DMS114 treated with DMSO at 0.1 percent for 48 hours (cell line): Measurements from ENCODE around the gene INTS11.

Experiments
- DNase-seq: peaks from one replicate; lab custom pipeline; 2025; ENCODE audit not compliant: unreplicated experiment; lab: John Stamatoyannopoulos, UW

INTS11 gene

DNA sequence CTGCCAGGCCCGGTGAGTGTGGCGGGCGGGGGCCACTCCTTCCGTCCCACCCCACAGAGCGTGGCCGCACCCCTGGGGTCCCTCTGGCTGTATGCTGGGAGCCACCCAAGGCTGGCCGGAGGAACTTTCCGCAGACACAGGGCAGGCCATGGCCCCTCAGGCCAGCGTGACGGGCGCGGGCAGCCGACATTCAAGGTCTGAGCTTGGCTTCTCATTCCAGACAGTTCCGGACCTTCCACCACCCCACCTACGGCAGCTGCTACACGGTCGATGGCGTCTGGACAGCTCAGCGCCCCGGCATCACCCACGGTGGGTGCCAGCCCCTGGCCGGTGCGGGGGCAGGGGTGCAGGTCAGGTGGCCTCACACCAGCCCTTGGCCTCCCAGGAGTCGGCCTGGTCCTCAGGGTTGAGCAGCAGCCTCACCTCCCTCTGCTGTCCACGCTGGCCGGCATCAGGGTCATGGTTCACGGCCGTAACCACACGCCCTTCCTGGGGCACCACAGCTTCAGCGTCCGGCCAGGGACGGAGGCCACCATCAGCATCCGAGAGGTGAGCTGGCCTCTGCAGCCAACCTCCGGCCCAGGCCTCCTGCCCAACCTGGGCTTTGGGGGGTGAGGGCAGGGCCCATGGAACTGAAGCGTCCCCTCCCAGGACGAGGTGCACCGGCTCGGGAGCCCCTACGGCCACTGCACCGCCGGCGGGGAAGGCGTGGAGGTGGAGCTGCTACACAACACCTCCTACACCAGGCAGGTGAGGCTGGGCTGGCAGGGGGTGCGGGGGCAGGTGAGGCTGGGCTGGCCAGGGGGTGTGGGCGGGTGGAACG, 37.0 kb downstream of the INTS11 start:
- no peak for DNase-seq

DNA sequence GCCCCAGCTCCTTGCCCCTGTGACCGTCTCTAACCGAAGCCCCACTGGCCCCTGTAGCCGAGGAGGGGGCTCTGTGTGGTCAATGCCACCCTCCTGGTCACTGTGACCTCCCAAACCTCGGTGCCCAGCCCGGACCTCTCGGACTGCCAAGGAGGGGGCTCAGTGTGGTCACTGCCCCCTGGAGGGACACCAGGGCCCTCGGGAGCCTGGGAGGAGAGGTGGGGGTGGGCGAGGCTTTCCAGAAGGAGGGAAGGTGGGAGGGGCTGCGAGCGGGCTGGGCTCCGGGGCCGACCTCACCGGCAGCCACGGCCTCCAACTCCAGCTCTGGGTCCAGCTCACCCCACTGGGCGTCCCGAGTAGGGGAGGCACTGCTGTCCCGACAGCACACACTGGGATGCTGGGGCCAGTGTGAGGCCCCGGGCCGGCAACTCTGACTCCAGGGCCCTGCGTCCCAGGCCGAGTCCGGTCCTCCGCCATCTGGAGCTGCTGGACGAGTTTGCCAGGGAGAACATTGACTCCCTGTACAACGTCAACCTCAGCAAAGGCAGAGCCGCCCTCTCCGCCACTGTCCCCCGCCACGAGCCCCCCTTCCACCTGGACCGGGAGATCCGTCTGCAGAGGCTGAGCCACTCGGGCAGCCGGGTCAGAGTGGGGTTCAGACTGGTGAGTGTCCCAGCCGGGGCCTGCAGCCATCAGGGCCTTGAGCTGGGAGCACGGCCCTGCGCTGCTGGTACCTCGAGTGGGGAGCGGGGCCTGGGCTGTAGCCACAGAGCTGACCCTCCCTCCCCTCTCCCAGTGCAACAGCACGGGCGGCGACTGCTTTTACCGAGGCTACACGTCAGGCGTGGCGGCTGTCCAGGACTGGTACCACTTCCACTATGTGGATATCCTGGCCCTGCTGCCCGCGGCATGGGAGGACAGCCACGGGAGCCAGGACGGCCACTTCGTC, 37.9 kb downstream of the INTS11 start:
- DNase-seq: no peak

DNA sequence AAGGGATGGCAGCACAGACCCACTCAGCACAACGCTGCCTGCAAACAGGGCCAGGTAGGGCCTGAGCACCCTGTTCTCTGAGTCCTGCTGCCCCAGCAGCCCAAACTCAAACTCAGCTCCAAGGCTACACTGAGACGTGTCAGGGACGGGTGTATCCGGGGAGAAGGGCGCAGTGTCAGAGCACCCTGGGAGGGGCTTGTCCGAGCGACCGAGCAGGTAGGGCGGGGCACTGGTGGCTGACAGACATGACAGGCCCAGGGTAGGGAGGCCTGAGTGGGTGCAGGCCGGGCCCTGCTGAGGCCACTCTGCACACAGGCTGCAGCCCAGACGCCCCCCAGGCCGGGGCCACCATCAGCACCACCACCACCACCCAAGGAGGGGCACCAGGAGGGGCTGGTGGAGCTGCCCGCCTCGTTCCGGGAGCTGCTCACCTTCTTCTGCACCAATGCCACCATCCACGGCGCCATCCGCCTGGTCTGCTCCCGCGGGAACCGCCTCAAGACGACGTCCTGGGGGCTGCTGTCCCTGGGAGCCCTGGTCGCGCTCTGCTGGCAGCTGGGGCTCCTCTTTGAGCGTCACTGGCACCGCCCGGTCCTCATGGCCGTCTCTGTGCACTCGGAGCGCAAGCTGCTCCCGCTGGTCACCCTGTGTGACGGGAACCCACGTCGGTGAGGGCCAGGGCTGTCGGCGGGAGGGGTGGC, 38.7 kb downstream of the INTS11 start:
- no peak for DNase-seq

DNA sequence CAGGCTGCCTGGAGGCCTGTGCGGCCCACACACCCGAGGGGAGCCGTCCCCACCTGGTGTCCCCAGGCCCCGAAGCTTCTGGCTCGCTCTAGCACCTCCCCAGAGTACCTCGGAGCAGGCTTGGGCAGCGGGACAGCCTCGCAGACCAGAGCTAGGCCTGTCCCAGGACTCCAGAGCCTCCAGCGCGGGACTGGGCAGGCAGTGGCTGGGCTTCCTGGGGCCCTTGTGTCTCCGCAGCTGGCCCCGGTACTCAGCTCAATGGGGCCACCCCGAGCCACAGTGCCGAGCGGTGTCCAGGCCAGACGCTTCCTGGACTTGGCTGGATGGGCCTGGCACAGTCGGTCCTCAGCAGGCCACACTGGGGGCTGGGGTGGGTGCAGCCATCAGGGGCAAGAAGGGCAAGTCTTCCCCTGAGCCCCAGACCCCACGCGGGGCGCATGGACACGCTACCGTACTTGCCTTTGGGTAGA, 39.3 kb downstream of the INTS11 start:
- no peak for DNase-seq

DNA sequence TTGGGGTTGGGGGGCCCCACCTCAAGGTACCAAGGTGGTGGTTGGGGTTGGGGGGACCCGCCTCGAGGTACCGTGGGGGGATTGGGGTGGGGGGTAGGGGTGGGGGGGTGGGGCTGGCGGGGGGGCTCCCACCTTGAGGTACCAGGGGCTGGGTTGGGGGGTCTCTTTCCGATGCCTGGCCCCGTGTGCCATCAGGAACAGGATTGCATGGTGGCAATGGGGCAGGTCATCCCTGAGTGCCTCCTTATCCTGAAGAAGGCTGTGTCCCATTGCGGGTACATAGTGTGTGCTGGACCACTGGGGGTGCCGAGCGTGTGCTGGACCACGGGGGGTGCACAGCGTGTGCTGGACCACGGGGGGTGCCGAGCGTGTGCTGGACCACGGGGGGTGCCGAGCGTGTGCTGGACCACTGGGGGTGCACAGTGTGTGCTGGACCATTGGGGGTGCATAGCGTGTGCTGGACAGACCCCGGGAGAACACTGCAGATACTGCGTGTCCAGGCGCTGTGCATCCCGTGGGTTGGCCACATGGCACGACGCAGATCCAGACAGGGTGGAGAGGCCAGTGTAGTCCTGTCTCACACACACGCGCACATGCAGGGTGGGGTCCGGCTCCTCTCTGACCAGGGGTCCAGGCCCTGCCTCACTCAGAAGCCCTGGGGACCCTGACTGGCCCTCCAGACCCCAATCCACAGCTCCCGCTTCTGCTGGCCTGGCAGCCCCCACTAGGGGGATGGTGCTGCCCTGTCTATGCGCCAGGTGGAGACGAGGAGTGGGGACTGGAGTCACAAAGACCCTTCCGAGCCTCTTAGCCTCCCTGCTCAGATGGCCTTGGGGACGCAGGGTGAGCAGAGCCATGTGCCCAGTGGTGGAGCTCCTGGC, 40.0 kb downstream of the INTS11 start:
- no peak for DNase-seq

DNA sequence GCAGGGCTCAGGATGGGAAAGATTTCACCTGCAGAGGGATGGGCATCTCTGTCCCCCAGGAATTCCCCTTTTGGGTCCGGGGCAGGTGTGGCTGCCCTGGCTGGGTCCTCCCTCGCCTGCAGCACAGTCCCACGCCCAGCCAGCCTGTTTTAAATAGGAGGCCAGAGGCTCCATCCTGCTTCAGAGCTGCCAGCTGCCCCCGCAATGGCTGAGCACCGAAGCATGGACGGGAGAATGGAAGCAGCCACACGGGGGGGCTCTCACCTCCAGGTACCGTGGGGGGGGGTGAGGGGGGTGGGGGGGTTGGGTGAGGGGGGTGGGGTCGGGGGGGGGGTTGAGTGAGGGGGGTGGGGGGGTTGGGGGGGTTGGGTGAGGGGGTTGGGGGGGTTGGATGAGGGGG, 40.6 kb downstream of the INTS11 start:
- DNase-seq: no peak

DNA sequence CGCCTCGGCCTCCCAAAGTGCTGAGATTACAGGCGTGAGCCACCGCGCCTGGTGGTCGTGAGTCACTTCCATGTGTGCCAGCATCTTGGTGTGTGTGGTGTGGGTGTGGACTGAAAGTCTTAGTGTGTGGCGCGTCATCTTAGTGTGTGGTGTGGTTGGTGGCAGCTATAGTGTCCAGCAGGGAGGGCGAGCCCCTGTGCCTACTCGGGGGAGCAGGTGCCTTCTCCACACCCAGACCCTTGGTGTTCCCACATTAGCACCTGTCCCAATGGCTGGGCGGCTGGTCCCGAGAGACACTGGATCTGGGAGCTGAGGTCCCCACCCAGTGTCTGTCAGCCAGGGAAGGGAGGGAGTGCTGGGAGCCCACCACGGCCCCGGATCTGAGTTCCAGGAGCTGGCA, 41.5 kb downstream of the INTS11 start:
- DNase-seq: no peak

DNA sequence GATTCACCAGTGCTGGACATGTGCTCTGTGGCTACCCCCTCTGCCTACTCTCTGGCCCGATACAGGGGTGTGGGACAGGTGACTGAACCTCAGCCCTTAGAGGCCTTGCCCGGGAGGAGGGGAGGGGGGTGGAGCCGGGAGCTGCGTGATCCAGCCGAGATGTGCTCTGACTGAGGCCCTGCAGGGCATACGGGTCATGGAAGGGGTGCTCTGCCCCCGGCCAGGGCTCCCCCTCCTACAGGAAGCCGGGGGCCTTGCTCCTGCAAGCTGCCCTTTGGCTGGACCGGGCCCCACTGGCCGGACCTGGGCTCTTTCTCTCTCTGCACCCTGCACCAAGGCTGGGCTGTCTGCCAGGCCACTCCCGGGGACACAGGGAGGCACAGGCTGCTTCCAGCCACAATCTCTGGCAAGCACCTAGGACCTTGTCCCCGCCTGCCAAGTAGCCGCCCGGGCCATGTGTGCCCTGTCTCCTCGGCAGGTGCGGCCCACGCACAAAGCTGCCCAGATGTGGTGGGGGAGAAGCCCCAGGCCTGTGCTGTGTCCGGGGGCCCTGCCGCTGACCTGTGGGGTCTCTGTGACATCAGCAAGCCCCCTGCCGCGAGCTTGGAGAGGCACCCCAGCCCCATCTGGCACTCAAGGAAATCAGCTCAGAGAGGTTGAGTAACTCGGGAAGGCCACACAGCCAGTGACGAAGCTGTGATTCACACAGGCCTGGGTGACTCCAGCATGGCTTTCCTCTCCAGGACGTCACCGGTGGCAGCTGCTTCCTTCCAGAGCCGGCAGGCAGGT, 42.7 kb downstream of the INTS11 start:
- no peak for DNase-seq

DNA sequence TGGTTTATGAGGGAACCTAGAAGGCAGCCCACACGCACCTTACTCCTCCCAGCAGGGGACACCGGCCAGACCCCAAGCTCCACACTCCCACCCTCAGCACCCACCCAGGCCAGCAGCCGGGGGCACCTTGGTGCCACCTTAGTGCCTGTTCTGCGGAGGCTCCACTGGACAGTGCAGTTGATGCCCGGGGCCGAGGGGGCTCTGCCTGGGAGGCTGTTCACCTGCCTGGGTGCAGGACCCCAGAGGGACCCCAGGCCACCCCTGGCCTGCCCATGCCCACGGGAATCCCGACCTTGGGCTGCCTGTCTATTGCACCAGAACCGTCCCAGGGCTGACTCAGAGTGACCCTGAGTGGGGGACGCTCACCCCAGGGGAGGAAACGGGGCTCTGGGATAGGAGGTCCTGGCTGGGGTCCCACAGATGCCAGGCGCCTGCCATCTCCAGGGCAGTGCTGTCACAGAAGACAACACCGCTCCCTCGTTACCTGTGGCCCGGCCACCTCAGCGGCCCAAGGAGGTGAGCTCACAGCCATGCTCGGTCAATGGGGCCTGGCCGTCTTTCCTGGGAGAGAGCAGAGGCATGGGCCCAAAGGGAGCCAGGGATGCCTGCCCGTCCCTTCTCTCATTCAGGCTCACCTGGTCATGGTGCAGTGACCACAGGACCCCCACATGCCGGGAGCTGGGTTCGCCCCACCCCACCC, 43.5 kb downstream of the INTS11 start:
- no peak for DNase-seq

DNA sequence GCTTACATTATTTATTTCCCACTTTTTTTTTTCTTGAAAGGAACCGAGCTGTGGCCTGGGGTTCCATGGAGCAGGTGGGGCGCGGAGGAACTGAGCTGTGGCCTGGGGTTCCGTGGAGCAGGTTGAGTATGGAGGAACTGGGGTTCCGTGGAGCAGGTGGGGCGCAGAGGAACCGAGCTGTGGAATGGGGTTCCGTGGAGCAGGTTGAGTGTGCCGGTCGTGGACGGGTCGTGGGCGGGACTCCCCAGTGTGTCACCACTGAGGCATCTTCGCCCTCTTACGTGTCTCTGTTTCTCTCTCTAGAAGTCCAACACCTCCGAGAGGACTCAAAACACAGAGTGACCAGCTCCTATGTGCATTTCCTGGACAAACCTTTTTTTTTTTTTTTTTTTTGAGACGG, 45.4 kb downstream of the INTS11 start:
- DNase-seq: no peak

DNA sequence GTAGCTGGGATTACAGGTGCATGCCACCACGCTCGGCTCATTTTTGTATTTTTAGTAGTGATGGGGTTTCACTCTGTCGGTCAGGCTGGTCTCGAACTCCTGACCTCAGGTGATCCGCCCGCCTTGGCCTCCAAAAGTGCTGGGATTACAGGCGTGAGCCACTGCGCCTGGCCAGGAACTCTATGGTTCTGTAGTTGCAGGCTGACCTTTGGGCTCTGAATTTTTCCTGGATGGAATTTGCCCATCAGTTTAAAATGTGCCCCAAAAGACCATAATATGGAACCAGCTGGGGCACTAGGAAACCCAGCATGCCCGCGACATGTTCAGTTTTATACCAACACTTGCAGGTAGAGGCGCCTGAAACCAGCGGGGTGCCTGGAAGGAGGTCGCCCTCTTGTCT, 45.8 kb downstream of the INTS11 start:
- no peak for DNase-seq

DNA sequence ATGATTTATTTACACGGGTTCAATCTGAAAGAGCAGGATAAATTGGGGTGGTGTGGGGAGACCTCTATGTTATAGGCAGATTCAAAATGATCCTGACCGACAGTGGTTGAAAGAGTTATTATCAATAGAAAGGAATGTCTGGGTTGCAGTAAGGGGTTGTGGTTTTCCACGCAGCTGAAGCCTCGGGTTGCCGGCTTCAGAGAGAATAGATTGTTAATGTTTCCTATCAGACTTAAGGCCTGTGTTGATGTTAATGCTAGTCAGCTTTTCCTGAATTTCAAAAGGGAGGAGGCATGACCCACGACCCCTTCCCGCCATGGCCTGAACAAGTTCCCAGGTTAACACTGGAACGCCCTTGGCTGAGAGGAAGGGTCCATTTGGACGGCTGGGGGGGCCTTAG, 48.6 kb downstream of the INTS11 start:
- no peak for DNase-seq

DNA sequence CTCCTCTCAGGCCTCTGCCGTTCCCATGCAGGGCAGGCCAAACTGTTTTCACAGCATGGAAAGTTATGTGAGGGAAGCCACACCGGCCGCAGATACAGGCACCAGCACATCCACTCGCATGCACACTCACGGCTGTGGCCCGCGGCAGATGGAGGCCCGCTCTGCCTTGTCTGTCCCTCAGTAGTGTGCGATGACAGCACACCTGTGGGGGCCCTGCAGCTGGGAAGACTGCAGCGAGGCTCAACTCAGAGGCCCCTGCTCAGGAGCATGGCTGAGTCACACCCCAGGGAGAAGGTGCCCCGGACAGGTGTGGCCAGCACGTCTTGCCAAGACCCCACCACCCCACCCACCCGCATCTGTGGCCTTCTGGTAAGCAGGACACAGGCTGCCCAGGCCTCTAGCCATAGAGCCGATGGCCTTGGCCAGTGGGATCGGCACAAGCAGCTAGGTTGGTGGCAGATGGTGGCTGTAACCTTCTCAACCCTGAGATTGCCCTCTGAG, 49.5 kb downstream of the INTS11 start:
- no peak for DNase-seq

DNA sequence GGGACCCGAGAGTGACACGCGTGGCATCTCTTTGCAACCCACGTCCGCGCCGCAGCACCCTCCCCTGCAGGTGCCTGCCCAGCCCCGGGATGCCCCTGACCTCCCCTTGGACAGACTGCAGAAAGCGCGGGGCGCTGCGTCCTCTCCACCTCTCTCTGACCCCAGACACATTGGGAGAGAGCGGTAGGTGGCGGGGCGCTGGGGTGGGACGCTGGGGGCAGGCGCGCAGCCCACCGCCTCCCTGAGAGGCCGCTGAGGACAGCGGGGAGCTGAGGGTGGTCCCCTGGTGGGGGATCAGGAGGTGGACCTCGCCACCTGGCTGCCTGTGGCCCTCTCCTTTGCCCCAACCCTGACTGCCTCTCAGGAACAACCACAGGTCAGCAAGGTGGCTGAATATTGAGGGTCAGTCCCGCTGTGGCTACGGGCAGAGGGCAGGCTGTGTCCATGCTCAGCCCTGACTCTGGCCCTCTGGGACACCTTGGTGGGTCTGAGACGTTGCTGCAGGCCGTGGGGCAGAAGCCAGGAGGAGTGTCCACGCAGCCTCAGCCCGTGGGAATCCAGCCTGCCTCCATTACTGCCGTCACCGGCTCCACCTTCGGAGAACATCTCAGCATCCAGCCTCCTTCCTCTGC, 50.0 kb downstream of the INTS11 start:
- DNase-seq: no peak

DNA sequence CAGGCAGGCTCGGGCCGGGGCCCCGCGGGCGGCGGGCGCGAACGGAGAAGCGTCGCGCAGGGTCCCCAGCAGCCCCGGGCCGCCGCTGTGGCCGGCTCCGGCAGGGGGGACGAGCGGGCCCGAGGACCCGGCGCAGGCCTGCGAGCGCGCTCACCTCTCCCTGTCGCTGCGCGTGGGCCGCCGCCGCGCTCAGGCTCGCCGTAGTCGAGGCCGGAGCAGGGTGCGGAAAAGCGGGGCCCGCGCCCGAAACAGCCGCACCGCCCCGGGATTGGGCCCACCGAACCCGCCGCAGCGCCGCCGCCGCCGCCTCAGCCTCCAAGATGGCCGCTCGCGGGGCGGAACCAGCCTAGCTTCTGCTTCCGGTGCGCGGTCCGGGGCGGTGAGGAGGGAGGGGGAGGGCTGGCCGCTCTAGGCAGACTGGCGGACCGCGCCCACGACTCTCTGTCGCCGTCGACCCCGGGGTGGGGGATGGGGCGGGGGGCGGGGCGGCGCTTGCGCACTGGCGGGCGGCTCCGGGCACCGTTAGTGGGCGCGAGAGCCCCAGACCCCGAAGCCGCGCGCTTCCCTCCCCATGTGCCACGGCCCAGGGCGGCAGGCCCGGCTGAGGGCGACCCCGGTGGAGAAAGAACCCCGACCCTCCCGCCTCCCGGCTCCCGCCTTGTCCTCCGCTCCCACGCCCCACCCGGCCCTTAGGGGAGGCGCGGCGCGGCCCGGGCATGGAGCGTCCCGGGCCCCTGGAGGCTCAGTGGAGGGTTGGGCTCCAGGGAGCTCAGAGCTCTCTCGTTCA, 50.8 kb downstream of the INTS11 start, which contains the start of gene UBE2J2:
Gene UBE2J2, minus strand, starts transcription at position 343 of the 787 bp plus-strand sequence. CDS start 5,862 bp downstream, outside the sequence.
- DNase-seq: peak; percentile 76

DNA sequence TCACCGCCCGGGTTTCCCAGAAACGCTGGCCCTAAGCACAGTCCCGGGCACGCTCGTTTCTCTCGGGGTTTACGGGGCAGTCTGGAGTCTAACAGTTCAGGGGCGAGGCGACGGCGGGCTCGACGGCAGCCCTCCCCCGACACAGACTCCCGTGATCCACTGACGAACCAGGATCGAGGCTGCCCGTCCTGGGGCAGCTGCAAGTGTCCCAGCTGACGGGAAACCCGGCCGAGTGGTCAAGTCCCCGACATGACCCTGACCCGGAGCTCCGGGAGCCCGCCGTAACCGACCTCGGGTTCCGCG, 51.3 kb downstream of the INTS11 start:
- no peak for DNase-seq

DNA sequence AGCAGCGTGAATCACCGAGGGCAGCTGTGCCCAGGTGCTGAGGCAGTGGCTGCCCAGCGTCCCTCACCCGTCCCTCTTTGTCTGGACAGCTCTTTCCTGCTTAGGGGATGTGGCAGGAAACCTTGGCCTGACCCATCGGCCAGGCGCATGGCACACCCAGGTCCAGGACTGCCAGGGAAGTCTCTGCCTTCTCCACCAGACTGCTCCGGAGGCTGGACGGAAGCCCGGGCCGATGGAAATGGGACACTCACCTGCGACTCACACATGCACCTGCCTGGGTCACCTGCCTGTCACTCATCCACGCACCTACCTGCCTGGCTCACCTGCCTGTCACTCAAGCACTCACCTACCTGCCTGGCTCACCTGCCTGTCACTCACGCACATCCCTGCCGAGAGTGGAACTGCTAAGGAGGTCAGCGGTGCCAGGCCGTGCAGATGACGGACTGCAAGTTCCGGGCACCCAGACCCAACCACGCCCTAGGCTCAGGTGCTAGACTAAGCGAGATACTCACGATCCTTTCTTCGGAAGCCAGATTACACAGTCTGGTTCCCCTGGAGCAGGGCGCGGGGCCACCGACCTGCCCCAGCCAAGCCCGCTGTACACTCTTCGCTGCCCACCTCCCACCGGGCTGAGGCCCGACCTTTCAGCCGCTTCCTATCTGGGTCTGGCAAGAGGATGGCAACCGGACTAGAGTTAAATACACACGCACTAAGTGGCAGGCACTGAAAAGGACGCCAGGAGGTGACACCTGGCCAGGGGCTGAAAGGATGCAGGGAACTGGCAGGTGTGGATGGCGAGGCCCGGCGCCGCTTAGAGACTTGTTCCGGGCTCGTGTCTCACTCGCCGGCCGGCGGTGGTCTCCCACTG, 51.9 kb downstream of the INTS11 start:
- DNase-seq: no peak
